Heart left ventricle (tissue), 13 donors: ENCODE results near the gene MEOX1.

ENCODE experiments used
- POLR2A ChIP-seq, 2 donors: fragments of 450-650 bp; IDR thresholded peaks; one replicate each; pipeline ENCODE4 v1.6.1; 2017; ENCODE audit warnings: antibody characterized with exemption in 2 of 2, mild to moderate bottlenecking in 2 of 2, moderate library complexity in 2 of 2
- TF ChIP-seq, protein P1 (sequence below), 12 donors: fragments of 200-600 bp; sonication (generic) in 4 of 12; IDR thresholded peaks; one replicate each; pipeline versions ENCODE4 v1.5.0 to v1.8.0; 2018 to 2022; ENCODE audit warnings: antibody characterized with exemption in 12 of 12, mild to moderate bottlenecking in 5 of 12
- donor health status: ischemic (EF 13 %, LVEDD 7.1; RV severe dilation, severe dysfunction).
- donor health status: DM: no; HTN: yes; CAD: no.
- donor health status: DM: no; HTN: no; CAD: no.
- donor health status: ischemic (EF 25% LVEDD 6.9; RV normal size, moderate dysfunction).
- donor health status: ischemic (EF 25% LVEDD 5.7; RV mildly dilated, moderate dysfunction).
- donor health status: ischemic (EF 35%, LVEDD 5.7; RV mildly dilated, moderate dysfunction).
- donor health status: nonischemic (EF 11% LVEDD 7.7; RV severe dilation, severe dysfunction).
- donor health status: DM: yes; HTN: yes; CAD: no.
- donor health status: PGD.
- donor health status: ischemic (EF 29% LVEDD 5.4; RV normal size, mild dysfunction).
- donor health status: nonischemic (EF 23%, LVEDD 6.1; RV moderate dilation, normal function).

DNA sequence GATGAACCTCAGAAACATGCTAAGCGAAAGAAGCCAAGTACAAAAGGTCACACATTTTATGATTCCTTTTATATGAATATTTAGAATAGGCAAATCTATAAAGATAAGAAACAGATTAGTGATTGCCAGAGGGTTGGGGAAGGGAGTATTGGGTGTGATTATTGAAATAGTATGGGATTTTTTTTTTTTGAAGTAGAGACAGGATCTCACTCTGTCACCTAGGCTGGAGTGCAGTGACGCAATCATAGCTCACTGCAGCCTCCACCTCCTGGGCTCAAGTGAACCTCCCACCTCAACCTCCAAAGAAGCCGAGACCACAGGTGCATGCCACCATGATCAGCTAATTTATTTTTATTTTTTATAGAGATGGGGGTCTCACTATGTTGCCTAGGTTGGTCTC, 35.7 kb downstream of the MEOX1 start:
- no peak for TF ChIP-seq POLR2A (IDR thresholded peaks at IDR 0.05)
- TF ChIP-seq, protein P1, sequence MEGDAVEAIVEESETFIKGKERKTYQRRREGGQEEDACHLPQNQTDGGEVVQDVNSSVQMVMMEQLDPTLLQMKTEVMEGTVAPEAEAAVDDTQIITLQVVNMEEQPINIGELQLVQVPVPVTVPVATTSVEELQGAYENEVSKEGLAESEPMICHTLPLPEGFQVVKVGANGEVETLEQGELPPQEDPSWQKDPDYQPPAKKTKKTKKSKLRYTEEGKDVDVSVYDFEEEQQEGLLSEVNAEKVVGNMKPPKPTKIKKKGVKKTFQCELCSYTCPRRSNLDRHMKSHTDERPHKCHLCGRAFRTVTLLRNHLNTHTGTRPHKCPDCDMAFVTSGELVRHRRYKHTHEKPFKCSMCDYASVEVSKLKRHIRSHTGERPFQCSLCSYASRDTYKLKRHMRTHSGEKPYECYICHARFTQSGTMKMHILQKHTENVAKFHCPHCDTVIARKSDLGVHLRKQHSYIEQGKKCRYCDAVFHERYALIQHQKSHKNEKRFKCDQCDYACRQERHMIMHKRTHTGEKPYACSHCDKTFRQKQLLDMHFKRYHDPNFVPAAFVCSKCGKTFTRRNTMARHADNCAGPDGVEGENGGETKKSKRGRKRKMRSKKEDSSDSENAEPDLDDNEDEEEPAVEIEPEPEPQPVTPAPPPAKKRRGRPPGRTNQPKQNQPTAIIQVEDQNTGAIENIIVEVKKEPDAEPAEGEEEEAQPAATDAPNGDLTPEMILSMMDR (IDR thresholded peaks at IDR 0.05), result no peak
